GM10248 (cell line): ENCODE results near the gene OGDHL.
"Not testable (repeated sequence)": the region's sequence is repeated elsewhere in the genome, so short reads cannot be mapped to it uniquely, and the experiment has no call there.

Experiments used
- CTCF ChIA-PET: fragments of 300-600 bp; sonication (Branson Sonifier 250); formaldehyde crosslinking; extraction: SDS; loops from one replicate; lab custom pipeline; 2021; ENCODE audit warnings: antibody characterized with exemption; lab: Yijun Ruan, JAX
- POLR2A ChIA-PET: fragments of 350-650 bp; sonication (Branson Sonifier 250); formaldehyde crosslinking; extraction: SDS; loops from one replicate; lab custom pipeline; 2020; ENCODE audit warnings: antibody characterized with exemption; lab: Yijun Ruan, JAX
- DNase-seq: peaks from one replicate; pipeline ENCODE4 v3.0.0; 2012; ENCODE audit errors: extremely low spot score
- TF ChIP-seq, protein P1 (sequence below): IDR thresholded peaks from 2 replicates; pipeline ENCODE4 v1.5.1; 2012; ENCODE audit warnings: mild to moderate bottlenecking, low read depth; ENCODE audit errors: extremely low read depth, missing control alignments, control extremely low read depth

OGDHL gene

DNA sequence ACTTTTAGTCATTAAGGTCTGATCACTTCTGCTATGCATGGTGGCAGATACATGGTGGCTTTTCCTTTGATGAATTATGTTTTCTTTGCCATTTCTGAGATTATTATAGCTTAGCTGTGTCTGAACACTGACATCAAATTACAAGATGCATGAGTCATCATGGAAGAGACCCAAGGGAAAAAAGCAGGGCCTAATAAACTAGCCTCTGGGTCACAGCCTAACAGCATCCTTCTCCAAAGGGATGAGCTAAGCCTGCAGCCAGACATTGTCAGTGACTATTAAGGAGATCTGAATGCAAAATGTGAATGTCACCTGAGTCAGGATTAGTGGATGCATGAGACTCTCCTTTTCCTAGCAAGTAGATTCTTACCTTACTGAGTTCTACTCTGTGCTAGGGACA lies 19.1 kb upstream of the OGDHL start:
- TF ChIP-seq, protein P1, sequence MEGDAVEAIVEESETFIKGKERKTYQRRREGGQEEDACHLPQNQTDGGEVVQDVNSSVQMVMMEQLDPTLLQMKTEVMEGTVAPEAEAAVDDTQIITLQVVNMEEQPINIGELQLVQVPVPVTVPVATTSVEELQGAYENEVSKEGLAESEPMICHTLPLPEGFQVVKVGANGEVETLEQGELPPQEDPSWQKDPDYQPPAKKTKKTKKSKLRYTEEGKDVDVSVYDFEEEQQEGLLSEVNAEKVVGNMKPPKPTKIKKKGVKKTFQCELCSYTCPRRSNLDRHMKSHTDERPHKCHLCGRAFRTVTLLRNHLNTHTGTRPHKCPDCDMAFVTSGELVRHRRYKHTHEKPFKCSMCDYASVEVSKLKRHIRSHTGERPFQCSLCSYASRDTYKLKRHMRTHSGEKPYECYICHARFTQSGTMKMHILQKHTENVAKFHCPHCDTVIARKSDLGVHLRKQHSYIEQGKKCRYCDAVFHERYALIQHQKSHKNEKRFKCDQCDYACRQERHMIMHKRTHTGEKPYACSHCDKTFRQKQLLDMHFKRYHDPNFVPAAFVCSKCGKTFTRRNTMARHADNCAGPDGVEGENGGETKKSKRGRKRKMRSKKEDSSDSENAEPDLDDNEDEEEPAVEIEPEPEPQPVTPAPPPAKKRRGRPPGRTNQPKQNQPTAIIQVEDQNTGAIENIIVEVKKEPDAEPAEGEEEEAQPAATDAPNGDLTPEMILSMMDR = no peak
- ChIA-PET POLR2A (no interaction called here), CTCF (no interaction called here)
- DNase-seq = no peak

DNA sequence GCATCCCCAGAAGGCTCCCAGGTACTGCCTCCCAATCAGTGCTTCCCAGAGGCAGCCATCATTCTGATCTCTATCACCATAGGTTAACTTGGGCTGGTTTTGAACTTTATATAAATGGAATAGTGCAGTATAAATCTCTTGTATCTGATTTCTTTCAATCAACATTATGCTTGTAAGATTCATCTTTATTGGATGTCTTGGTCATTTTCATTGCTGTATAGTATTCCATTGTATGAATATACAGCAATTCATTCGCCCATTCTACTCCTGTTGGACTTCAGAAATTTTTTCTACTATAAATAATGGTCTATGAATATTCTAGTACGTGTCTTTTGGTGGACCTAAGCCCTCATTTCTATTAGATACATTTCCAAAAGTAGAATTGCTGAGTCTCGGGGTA lies 16.1 kb upstream of the OGDHL start:
- TF ChIP-seq, protein P1 = no peak
- POLR2A ChIA-PET = no interaction called here
- no peak for DNase-seq
- CTCF ChIA-PET = no interaction called here

DNA sequence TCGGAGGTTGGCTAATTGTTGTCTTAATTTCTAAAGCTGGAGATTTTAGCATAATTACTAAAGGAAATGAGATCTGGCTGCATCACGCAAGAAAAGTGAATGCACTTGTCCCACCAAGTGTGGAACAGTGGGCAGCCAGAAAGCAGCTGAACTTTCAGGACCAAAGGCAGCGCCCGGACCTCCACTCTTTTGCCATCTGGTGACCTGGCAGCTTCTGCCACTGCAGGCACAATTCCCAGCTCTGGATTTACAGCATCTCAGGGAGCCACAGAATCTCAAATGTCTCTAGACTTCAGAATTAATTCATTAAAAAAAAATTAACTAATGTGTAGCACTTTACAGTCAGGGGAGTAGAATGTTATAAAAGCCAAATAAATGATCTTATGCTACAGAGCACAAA lies 14.7 kb upstream of the OGDHL start:
- no peak for DNase-seq
- TF ChIP-seq, protein P1 = no peak
- ChIA-PET POLR2A (no interaction called here), CTCF (interaction anchor here (0.8 kb wide), 1 partner anchor 10 kb away, joined by 4 read pairs; no protein-coding TSS in a partner anchor)

- TF ChIP-seq, protein P1 = no peak
- ChIA-PET CTCF (interaction anchor here (1.0 kb wide), 1 partner anchor 12 kb away, joined by 3 read pairs; no protein-coding TSS in a partner anchor), POLR2A (no interaction called here)
- DNase-seq = no peak
Measured at GRCh38 chr10:49775014-49775413, 12.9 kb upstream of the OGDHL start.

- CTCF ChIA-PET = interaction anchor here (2.0 kb wide), 1 partner anchor 9 kb away, joined by 5 read pairs; no protein-coding TSS in a partner anchor
- DNase-seq, POLR2A ChIA-PET: not testable (repeated sequence)
Measured at GRCh38 chr10:49772944-49773343, 10.8 kb upstream of the OGDHL start.

GRCh38 chr10:49771046-49771445 lies 8.9 kb upstream of the OGDHL start:
- DNase-seq, POLR2A ChIA-PET: not testable (repeated sequence)
- CTCF ChIA-PET = interaction anchor here (2.0 kb wide), 1 partner anchor 11 kb away, joined by 5 read pairs; no protein-coding TSS in a partner anchor

DNA sequence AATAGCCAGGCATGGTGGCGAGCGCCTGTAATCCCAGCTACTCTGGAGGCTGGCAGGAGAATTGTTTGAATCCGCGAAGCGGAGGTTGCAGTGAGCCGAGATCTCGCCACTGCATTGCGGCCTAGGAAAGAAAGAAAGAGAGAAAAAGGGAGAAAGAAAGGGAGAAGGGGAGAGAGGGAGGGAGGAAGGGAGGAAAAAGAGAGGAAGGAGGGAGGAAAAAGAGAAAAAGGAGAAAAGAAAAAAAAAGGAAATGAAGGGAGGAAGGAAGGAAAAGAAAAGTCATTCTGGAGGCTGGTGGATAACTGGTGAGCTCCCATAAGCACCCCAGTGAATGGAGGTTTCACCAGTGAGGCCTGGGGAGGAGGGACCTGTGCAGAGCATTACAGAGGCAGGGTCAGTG lies 7.6 kb upstream of the OGDHL start:
- ChIA-PET CTCF (no interaction called here), POLR2A (no interaction called here)
- DNase-seq = no peak
- TF ChIP-seq, protein P1 = no peak

DNA sequence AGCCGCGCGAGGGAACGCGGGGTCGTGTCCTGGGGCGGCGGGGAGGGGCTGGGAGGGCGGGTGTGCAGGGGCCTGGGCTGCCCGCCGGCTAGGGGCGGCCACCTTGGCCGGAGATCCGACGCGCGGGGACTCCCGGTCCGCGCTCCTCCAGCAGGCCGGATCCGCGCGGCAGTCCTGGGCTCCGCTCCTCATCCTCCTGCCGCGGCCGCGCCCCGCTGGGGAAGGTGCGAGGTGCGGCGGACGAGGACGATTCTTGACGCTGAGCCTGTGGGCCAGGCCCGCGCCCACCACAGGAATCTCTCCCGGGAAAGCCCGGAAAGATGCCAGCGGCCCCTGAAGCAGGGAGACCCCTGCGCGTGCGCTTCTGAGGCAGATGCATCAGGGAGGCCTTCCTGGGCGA lies 6.6 kb upstream of the OGDHL start:
- POLR2A ChIA-PET = no interaction called here
- DNase-seq = no peak
- CTCF ChIA-PET = interaction anchor here (1.3 kb wide), 1 partner anchor 21 kb away, joined by 3 read pairs; no protein-coding TSS in a partner anchor
- TF ChIP-seq, protein P1 = no peak
